COLO668 (cell line): ENCODE data around the gene BBOX1.
A peak's percentile ranks its signal among the peaks of the same experiment; 100 is the strongest.
"Not testable (repeated sequence)": the region's sequence is repeated elsewhere in the genome, so short reads cannot be mapped to it uniquely, and the experiment has no call there.

Experiments used
- DNase-seq: peaks from one replicate; lab custom pipeline; 2025; ENCODE audit not compliant: unreplicated experiment; lab: John Stamatoyannopoulos, UW

BBOX1 gene

DNA sequence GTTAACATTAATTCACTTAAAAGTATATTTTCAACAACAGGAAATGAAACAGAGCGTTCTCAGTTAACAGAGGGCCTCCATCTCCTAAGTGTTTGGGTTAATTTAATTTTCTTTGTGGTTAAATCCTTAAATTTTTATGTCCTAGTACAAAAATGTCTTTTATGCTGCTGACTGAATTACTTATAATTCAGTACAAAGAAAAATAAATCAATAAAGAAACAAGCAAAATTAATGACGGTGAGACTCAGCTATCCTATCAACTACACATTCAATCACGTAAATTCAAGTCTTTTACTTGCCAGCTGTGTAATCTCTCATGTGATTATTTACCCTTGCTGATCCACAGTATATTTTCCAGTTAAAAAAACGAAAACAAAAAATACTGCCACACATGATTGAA, 81.4 kb downstream of the BBOX1 start:
- DNase-seq = no peak

DNA sequence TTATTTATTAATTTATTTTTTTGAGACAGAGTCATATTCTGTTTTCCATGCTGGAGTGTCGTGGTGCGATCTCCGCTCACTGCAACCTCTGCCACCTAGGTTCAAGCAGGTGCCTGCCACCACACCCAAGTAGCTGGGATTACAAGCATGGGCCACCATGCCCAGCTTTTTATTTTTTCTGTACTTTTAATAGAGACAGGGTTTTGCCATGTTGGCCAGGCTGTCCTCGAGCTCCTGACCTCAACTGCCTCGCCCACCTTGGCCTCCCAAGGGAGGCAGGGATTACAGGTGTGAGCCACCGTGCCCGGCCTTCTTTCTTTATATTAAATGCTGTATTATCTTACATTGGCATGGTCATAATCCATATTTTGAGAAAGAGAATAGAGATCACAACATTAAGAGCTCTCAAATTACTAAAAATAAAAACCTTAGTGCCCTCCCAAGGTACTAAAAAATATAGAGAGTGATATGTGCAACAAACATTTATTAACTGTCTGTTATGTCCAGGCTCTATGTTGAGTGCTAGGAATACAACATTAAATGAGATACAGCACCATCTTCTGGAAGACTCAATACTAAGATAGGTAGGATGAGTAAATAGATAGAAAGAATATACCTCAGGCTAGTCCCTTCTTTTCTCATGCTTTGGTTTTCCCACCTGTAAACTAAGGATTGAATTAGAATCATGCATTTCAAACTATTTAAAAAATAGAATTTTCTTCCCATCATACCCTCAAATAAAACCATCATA, 84.1 kb downstream of the BBOX1 start:
- no peak for DNase-seq

DNA sequence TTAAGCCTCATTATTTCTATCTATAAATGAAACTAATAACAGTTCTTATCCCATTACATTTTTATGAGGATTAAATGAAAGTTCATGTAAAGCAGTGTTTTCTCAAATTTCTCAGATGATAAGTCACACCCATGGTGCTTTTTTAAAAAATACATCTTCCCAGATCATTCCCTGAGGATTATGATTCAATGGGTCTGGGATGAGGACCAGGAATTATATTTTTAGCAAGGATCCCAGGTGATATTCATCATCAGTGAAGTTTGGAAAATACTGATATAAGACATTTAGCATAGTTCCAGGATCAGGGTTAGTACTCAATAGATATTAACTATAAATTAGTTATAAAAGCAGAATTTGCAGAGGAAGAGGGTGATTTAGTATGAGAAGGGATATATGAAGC, 89.1 kb downstream of the BBOX1 start:
- no peak for DNase-seq

DNA sequence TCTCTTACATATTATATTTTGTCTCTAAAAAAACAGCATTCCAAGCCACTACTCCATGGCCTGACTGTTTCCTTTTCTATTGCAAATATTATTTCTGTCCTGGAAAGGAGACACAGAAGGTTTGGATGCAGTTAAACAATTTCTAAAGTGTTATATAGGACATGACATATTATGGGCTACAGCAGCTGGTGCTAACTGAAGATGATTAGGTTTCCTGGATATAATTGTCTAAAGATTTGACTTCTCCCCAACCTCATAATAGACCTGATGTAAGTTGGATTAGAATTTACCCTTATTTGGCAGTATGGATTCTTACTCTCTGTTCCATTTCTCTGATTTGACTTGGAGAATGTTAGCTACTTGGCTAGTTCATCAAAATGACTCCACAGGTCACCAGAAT, 90.2 kb downstream of the BBOX1 start:
- no peak for DNase-seq

DNA sequence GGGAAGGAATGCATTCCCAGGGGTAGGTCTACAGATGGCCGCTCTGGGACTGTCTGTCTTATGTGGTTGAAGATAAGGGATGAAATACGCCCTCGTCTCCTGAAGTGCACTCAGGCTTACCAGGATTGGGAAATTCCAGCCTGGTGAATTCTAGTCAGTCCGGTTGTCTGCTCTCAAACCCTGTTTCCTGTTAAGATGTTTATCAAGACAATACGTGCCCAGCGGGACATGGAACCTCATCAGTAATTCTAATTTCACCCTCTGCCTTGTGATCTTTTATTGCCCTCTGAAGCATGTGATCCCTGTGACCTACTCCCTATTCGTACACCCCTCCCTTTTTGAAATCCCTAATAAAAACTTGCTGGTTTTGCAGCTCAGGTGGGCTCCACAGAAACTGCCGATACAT, 95.3 kb downstream of the BBOX1 start:
- not testable (repeated sequence) for DNase-seq

DNA sequence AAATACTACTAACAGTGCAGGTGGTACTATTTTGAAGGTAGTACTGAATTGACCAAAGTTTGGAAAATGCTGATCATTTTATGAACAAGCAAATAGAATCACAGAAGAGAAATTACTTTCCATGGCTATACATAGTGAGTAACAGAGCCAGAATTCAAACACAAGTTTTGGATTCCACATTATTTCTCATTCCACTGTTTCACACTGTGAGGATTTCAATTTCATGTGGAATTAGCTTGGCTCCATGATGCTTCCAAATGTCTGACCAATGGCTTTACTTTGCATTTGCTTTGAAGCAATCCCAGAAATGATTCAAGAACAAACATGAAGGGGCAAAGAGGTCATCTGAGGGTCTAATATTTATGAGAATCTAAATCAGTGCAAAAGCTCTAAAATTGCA, 98.1 kb downstream of the BBOX1 start:
- no peak for DNase-seq

DNA sequence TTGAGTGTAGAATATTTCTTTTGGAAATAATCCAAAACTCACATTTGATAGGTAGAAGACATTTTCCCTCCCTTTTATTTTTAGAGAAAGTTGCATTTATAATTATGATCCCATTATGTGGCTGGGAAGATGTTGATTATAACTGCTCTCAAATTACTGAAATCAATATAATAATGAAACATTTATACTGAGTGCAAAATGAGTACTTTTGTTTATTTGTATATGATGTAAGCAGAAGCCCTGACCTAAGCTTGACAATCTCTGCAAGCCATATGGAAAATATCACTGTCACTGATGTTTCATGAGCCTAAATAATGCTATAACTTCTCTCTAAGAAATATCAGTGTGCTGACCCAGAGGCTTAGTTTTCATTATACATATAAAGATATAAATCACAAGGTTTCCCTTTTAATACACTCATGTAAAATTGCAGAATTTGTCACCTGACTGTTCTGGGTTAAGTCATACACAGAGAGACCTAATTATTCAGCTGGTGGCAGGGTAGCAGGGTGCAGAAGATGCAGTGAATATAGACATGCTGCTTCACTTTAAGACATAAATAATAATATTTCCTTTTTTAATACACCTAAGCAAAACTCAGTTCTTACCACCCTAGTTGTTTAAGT, 99.2 kb downstream of the BBOX1 start:
- DNase-seq = no peak

DNA sequence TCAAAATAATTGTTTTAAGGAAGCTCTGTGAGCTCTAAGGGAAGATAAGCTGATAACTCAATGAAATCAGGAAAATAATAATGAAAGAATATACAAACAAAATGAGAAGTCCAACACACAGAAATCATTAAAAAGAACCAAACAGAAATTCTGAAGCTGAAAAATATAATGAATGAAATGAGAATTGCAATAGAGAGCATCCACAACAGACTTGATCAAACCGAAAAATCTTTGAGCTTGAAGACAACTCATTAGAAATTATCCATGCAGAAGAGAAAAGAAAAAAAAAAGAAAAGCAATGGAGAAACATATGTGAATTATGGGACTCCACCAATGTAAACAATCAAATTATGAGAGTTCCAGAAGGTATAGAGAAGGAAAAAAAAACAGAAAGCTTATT, 101.0 kb downstream of the BBOX1 start:
- DNase-seq = no peak

DNA sequence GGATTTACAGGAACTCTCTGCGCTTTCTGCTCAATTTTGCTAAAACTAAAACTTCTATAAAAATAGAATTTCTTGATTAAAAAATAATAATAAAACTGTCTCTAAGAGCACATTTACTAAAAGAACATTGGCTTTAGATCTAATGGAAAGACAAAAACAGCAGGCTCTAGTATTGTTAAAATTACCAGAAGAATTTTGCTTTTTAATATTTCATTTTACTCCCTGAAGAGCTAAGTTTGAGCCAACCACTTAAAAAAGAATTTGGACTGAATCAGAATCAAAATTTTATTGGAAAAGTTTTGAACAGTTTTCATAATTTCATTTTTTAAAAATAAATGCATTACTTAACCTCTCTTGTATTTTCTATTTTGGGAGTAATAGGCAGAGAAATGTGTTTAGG, 107.3 kb downstream of the BBOX1 start:
- no peak for DNase-seq

DNA sequence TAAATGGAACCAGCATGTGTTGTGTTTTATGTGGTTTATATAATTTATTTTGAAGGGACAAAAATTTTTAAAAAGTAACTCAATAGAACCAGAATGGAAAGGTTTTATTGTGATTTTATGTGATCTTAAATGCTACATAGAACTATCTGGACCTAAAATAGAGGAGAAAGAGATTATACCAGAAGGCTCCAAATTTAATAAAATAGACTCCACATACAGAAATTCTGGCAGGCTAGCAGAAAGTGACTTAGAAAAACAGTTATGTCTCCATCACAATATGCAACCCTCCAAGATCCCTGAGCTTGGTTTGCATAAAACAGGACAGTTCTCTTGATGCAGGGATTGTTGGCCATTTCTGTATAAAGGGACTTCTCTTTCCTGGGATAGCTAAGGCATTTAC, 107.9 kb downstream of the BBOX1 start:
- DNase-seq = no peak

DNA sequence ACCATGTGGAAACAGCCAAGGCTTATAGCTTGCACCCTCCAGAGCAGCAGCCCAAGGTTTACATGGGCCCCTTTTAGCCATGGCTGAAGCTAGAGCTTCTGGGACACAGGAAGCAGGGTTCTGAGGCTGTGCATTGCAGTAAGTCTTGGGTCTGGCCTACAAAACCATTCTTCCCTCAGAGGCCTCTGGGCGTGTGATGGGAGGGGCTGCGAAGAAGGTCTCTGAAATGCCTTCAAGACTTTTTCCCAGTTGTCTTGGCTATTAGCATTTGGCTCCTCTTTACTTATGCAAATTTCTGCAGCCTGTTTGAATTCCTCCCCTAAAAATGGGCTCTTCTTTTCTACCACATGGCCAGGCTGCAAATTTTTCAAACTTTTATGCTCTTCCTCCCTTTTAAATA, 109.5 kb downstream of the BBOX1 start:
- DNase-seq = no peak

DNA sequence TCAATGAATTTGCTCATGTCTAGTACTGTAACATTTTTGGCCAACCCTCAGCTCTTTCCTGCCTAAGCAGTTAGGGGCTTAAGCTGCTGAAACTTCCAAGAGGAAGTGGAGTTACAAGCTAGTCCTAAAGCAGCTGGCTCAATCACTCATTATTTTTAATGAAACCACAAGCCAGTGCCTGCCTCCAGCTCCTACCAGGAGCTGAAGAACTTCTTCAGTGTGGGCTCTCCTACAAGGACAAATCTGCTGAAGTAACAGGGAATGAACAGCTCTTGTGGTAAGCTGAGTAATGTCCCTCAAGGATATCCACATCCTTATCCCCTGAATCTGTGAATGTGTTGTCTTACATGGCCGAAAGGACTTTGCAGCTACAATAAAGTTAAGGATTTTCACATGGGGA, 112.5 kb downstream of the BBOX1 start:
- DNase-seq = no peak

DNA sequence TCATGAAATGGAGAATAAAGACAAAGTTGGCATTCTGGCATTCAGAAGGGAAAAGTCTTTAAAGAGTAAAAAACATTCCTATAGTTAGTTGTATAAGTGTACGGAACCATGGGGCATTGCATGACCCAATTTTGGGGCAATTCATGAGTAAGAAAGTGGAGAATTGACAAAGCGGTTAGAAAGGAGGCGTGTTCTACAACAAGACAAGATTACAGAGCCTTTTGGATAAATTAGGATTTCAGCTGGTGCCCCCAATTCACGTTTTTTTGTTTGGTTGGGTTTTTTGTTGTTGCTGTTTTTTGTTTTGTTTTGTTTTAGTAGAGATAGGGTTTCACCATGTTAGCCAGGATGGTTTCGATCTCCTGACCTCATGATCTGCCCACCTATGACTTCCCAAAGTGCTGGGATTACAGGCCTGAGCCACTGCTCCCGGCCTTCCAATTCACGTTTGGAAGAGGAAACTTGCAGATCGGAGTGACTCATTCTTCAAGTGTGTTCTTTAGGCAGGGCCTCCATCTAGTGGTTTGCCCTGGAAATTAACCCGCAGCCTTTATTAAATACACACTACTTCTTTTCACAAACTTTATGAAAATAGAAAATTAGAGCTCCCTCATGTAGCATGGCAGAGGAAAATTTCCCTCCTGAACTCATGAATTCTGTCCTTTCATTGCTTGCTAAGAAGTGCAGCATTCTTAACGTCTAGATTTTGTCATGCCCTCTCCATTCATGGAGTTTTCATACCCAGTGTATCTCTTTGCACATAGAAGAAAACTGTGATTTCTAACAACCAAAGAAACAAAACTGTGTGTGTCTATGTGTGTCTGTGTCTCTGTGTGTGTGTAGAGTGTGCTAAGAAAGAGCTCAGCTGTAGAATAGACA, 118.1 kb downstream of the BBOX1 start:
- peak; percentile 36 for DNase-seq

DNA sequence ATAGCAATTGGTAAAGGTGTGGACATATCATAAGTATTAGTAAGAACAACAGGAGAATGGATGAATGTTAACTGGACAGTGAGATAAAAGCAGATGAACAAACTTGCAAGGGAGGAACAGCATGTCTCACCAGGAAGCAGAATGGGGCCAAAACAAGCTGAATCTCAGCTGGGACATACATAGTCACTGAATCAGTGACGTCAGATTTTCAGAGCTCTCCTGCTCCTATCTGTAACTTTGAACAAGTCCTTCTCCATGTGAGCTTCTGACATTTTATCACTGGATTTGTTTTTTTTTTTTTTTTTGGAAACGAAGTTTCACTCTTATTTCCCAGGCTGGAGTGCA, 118.7 kb downstream of the BBOX1 start:
- DNase-seq = no peak

DNA sequence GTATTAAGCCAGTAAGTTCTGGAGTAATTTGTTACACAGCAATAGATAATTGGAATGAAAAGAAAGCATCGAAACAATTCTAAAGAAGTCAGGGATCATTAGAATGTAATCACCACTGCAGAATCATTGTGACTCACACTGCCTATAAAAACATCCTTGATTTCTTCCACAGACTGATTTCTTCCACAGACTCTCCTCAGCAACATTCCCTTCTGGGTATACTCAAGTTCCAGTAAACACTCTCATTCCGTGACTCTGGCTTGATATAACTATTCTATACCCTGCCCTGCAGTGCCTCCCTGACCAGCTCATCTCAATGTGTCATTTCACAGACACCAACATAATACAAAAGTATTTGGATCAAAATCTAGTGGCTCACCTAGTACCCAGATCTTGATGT, 120.5 kb downstream of the BBOX1 start:
- no peak for DNase-seq

DNA sequence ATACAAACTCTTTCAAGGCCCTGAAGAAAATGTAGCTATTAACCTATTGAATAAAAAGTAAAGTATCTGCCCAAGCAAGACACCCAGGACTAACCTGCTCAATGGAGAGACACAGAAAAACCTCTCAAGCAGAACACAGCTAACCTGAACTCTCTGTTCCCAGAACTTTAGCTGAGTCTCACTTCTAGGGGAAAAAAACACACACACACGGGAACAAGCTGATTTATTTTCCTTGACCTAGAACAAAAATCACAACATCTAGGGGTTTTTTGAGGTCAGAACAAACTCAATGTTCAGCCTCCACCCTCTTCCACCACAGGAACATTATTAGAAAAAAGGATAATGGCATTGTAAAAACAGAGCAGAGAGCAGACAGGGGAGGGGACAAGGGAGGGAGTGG, 121.6 kb downstream of the BBOX1 start:
- DNase-seq = no peak

DNA sequence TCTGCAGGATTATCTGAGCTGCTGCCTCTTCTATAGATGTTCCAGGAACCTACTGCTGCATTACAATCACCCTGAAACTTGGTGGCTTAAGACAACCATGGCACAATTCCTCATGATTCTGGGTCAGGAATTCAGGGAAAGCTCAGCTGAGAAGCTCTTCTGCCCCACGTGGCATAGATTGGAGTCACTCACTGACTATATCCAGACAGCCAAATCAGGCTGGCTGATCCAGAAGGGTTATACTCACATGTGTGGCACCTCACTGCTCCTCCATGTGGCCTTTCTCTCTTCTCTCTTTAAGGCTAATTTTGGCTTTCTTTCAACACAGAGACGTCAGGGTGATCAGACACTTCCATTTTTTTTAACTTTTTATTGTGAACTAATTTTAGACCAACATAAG, 125.5 kb downstream of the BBOX1 start:
- no peak for DNase-seq

DNA sequence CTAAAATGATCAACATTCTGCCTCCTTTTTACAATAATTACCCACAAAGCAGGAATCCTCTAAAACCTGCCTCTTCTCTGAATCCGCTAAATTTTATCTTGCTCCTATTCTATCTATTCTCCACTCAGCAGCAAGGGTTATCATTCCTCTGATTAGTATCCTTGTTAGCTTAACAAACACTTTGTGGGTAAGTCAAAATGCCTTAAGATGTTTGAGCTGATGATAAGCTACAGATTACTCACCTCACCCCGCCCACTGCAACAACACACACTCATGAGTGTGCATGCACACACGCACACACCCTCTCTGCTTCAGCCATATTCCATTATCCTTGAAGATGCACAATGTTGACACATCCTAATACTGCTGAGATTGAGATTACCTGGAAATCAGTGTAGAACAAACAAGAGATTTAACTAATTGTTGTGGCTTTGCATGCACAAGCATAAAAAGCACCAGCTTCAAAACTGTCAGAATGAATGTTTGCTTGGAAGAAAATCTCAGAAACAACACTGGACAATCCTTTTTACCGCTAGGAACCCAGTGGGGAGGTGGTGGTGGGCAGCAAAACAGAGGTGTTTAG, 130.9 kb downstream of the BBOX1 start:
- DNase-seq = no peak

DNA sequence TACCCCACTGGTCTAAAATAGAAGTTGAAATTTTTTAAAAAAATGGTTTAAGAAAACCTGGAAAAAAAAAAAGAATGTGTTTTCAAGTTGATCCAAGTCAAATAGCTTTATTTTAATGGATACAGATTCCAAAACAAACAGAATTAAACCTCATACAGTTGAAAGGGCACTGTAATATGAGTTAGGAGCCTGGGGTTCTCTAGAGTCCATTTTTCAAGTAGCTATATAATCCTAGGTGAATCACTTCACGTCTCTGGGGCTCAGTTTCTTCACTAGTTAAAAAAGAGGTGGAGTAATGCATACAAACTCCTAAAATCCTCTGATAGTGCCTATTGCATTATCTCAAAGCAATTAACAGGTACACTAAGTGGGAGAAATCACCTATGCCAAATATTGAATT, 132.9 kb downstream of the BBOX1 start:
- DNase-seq = no peak

DNA sequence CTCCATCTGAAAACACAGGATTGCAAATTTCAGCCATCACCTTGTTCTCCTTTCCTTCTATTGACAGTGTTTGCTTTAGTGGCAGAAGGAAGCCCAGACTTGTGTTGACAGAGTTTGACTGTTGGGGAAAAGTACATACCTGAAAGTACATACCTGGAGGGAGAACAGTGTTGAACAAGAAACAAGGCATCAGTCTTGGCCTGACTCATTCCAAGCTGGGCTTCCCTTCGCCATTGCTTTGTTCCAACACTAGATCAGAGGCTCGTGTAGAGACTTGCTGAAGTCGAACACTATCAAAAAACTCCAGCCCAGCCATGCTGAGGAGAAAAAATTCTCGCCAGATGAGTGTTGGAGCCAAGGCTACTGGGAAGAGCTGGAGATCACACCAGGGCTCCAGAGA, 133.4 kb downstream of the BBOX1 start:
- DNase-seq = peak; percentile 11

DNA sequence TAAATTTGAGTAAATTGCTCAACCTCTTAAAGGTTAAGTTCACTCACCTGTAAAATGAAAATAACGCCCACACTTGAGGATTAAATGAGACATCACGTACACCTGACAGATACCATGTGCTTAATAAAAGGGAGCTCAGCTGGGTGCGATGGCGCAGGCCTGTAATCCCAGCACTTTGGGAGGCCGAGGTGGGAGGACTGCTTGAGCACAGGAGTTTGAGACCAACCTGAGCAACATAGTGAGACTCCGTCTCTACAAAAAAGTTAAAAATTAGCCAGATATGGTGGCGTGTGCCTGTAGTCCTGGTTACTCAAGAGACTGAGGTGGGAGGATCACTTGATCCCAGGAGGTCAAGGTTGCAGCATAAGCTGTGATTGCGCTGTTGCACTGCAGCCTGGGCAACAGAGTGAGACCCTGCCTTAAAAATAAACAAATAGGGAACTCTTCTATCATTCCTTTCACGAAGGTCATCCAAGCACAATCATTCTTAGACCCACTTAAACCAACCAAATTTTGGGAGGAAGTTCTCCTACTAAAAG, 134.1 kb downstream of the BBOX1 start:
- no peak for DNase-seq

DNA sequence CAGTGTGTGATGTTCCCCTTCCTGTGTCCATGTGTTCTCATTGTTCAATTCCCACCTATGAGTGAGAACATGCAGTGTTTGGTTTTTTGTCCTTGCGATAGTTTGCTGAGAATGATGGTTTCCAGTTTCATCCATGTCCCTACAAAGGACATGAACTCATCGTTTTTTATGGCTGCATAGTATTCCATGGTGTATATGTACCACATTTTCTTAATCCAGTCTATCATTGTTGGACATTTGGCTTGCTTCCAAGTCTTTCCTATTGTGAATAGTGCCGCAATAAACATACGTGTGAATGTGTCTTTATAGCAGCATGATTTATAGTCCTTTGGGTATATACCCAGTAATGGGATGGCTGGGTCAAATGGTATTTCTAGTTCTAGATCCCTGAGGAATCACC, 134.9 kb downstream of the BBOX1 start:
- not testable (repeated sequence) for DNase-seq
